AG09319 (cell line): ENCODE results near the gene DPP10.

Source experiments
- DNase-seq: peaks from one replicate; pipeline ENCODE4 v3.0.0-alpha.2; 2010; ENCODE audit warnings: low read depth; ENCODE audit errors: extremely low read depth
- CTCF ChIP-seq: IDR thresholded peaks from 2 replicates; pipeline ENCODE4 v1.5.1; 2011; ENCODE audit warnings: low read depth, mild to moderate bottlenecking, inconsistent platforms, low read length, moderate library complexity

DPP10 gene

DNA sequence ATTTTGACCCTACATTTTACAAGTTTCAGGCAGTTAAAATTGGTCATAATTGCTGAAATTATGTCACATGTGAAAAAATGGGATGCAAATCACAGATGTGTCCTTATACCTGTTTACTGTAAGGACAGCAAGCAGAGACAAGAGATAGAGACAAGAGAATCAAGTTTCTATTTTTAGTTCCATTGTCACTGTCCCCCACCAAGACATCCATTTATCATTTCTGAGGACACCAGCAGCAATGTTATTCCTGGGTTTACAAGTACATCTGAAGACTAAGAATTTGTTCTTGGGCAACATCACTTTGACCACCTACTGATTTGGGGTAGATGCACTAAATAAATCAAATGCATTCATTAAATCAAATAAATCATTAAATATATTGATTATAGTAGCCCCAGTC, 1111.7 kb downstream of the DPP10 start:
- DNase-seq: no peak
- no peak for TF ChIP-seq CTCF

DNA sequence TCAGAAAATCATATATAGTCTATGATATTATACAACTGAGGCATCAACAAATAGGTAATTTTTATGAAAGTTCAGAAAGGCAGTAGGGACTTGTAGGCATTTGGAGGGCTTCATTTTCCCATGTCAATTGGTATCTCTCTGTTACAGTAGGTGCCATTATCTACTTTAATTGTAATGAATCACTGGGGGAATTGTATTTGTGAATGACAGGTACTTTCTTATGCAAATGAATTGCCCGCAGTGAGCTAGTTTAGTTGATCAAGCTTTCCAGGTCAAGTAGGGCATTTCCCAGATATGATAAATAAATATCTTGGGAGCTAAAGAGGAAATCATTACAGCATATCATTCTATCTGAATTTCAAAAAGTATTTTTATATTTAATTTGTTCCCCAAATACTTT, 1116.3 kb downstream of the DPP10 start:
- DNase-seq: no peak
- TF ChIP-seq CTCF: no peak

GRCh38 chr2:115560666-115561065, 1118.2 kb downstream of the DPP10 start:
- TF ChIP-seq CTCF: no peak

DNA sequence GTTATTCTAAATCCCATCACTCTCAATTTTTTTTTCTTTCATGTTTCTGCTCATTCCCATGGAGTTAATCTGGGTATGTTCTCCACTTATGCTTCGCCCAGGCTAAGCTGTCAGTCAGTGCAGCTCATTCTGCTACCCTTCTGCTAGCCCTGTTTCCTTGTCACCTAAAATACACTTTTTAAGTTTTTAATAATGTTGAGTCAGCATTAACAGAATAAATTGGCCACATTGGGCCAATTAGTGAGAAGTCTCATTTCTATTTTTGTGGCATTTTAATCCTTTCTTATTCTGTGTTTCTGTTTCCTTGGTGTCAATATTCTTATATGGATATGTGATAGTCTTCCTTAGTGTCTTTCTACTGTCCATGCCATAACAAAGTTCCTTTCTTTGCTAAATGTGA, 1126.2 kb downstream of the DPP10 start:
- no peak for DNase-seq
- no peak for TF ChIP-seq CTCF

More at GRCh38 chr2:115560666-115561065, 1118.2 kb downstream of the DPP10 start:
- DNase-seq: no peak

DNA sequence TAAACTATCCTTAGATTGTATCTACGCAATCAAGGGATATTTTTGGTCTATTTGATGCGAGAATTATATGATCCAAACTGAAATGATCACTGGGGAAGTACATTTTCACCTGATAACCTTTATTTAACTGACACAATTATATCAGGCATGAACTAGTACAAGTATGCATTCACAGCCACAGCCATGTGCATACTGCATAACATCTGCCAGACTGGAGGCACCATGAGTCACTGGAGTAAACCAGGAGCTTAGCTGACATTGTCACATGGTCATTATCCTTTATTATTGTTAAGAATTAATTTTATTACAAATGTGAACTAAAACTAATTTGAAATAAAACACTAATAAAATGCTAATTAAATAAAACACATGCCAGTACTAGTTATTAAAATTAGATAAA, 1127.1 kb downstream of the DPP10 start:
- TF ChIP-seq CTCF: no peak
- no peak for DNase-seq

DNA sequence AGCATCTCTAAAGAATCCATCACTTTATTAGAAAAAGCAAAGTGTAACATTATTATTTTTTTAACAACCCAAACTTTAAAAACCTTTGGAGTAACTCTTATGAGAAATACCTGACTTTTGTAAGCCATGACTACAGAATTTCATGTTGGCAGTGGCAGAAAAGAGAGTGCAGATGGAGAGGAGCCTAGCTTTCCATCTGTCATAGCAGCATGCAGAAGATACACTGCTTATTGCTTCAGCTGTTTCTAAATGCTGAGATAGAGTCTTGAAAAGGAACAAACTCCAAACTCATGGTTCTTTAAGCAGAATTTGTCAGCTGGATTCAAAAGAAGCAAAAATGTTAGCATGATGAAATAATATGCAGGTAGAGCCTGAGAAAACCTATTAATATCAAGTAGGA, 1130.3 kb downstream of the DPP10 start:
- no peak for TF ChIP-seq CTCF
- no peak for DNase-seq

GRCh38 chr2:115573756-115574155, 1131.3 kb downstream of the DPP10 start:
- TF ChIP-seq CTCF: no peak
- no peak for DNase-seq

- no peak for DNase-seq
- TF ChIP-seq CTCF: no peak
Measured at GRCh38 chr2:115574667-115575066, 1132.2 kb downstream of the DPP10 start.
